Endodermal cell (in vitro differentiated cells): ENCODE data around the gene IFI30. TPM values are rescaled to one million over a fixed set of nuclear protein-coding genes. Genes with fewer than 3 reads are reported as not detected.

Source experiments
- DNase-seq: peaks from one replicate; pipeline ENCODE4 v3.0.0-alpha.2; 2017
- H3K27ac ChIP-seq: 2 replicates; pipeline ENCODE4 v1.5.1; 2013; ENCODE audit warnings: mild to moderate bottlenecking, low read depth, low read length, moderate library complexity
- H3K27me3 ChIP-seq: 2 replicates; pipeline ENCODE4 v1.6.1; 2013; ENCODE audit warnings: mild to moderate bottlenecking, low read length, moderate library complexity; ENCODE audit not compliant: insufficient read depth, control insufficient read depth, poor library complexity, severe bottlenecking
- H3K36me3 ChIP-seq: 2 replicates; pipeline ENCODE4 v1.7.0; 2013; ENCODE audit warnings: mild to moderate bottlenecking, low read length, moderate library complexity; ENCODE audit not compliant: control insufficient read depth, insufficient read depth
- H3K4me1 ChIP-seq: one replicate; pipeline ENCODE4 v1.7.0; 2013; ENCODE audit warnings: low read length; ENCODE audit not compliant: control insufficient read depth, insufficient read depth
- H3K4me3 ChIP-seq: 2 replicates; pipeline ENCODE4 v1.5.1; 2013; ENCODE audit warnings: mild to moderate bottlenecking, low read length, moderate library complexity
- H3K9ac ChIP-seq: 2 replicates; pipeline ENCODE4 v1.6.1; 2013; ENCODE audit warnings: mild to moderate bottlenecking, low read length, moderate library complexity; ENCODE audit not compliant: poor library complexity, severe bottlenecking; ENCODE audit errors: extremely low read depth
- H3K9me3 ChIP-seq: 2 replicates; pipeline ENCODE4 v1.6.1; 2013; ENCODE audit warnings: mild to moderate bottlenecking, low read length, moderate library complexity; ENCODE audit not compliant: control insufficient read depth
- H3K27ac Mint-ChIP-seq: 2 replicates; pipeline ENCODE4 v1.8.0; 2020; ENCODE audit warnings: mixed read lengths
- H3K27me3 Mint-ChIP-seq: 2 replicates; pipeline ENCODE4 v1.8.0; 2021; ENCODE audit warnings: mild to moderate bottlenecking, mixed read lengths; ENCODE audit not compliant: insufficient read depth
- H3K36me3 Mint-ChIP-seq: 2 replicates; pipeline ENCODE4 v1.8.0; 2020; ENCODE audit warnings: low read depth, mixed read lengths
- H3K4me1 Mint-ChIP-seq: 2 replicates; pipeline ENCODE4 v1.8.0; 2020; ENCODE audit warnings: mixed read lengths
- H3K4me3 Mint-ChIP-seq: 2 replicates; pipeline ENCODE4 v1.8.0; 2020; ENCODE audit warnings: mild to moderate bottlenecking, moderate library complexity, mixed read lengths
- H3K9me3 Mint-ChIP-seq: 2 replicates; pipeline ENCODE4 v1.8.0; 2020; ENCODE audit warnings: mild to moderate bottlenecking, mixed read lengths
- WGBS, 2 experiments: methylation state at CpG; one replicate each; pipeline versions ENCODE4 v1.1.5 to v1.1.7; 2013; ENCODE audit warnings: missing lambda C conversion rate in 2 of 2, mixed read lengths in 1 of 2; ENCODE audit not compliant: insufficient coverage in 1 of 2, insufficient read length in 1 of 2; 5-methylcytosine and 5-hydroxymethylcytosine counted together
- total RNA-seq, 2 donors: library from RNA; stranded (reverse); fragmentation: NEBNext Ultra II Directional in 1 of 2; extraction: Animal tissue kit (Norgen Biotek cat#: 25700) in 1 of 2; gene quantifications; 2 replicates in 1 of 2; 3 replicates in 1 of 2; pipeline ENCODE4 v1.2.1, GENCODE V29; 2021
- TF ChIP-seq, protein P1 (sequence below): fragments of 200-600 bp; sonication (generic); conservative IDR thresholded peaks from 2 replicates; pipeline ENCODE4 v1.5.0; 2021; ENCODE audit warnings: antibody characterized with exemption, mild to moderate bottlenecking

The IFI30 gene
- total RNA-seq, 2 donors from 2014 or later, result 10.6 to 11.0 TPM

DNA sequence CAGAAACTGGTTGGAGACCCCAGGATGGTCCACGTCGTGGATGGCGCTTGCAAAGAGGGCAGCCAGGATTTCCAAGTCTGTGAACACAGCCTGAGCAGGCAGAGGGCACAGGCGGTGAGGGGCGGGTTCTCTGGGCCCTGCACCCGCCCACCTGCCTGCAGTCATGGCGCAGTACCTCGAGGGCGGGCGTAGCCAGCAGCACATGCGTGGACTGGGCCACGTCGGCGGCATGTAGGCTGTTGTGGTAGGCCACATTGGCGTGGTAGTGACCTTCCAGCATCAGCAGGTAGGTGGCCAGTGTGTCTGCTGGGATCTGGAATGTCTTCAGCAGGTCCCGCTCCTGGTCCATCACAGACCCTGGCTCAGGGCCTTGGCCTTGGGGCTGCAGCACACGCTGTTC, 44.5 kb downstream of the IFI30 start:
- Histone ChIP-seq H3K27me3 (peaks cover 9% of the 10 kb centered on the region), H3K4me1 (no peaks in the 10 kb centered on the region), H3K9ac (no peak overlapping the region), H3K27ac (no peak overlapping the region), H3K9me3 (no peaks in the 10 kb centered on the region), H3K36me3 (no peaks in the 10 kb centered on the region), H3K4me3 (no peak overlapping the region)
- TF ChIP-seq, protein P1, sequence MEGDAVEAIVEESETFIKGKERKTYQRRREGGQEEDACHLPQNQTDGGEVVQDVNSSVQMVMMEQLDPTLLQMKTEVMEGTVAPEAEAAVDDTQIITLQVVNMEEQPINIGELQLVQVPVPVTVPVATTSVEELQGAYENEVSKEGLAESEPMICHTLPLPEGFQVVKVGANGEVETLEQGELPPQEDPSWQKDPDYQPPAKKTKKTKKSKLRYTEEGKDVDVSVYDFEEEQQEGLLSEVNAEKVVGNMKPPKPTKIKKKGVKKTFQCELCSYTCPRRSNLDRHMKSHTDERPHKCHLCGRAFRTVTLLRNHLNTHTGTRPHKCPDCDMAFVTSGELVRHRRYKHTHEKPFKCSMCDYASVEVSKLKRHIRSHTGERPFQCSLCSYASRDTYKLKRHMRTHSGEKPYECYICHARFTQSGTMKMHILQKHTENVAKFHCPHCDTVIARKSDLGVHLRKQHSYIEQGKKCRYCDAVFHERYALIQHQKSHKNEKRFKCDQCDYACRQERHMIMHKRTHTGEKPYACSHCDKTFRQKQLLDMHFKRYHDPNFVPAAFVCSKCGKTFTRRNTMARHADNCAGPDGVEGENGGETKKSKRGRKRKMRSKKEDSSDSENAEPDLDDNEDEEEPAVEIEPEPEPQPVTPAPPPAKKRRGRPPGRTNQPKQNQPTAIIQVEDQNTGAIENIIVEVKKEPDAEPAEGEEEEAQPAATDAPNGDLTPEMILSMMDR, result no peak
- Mint-ChIP-seq H3K36me3 (no peaks in the 10 kb centered on the region), H3K9me3 (no peaks in the 10 kb centered on the region), H3K27ac (no peak overlapping the region), H3K4me1 (peaks cover 3% of the 10 kb centered on the region), H3K27me3 (peaks cover 14% of the 10 kb centered on the region), H3K4me3 (no peak overlapping the region)
- 88 to 92% methylated on average over 15 to 17 of the region's 17 CpGs for WGBS, 2 experiments
- no peak for DNase-seq

DNA sequence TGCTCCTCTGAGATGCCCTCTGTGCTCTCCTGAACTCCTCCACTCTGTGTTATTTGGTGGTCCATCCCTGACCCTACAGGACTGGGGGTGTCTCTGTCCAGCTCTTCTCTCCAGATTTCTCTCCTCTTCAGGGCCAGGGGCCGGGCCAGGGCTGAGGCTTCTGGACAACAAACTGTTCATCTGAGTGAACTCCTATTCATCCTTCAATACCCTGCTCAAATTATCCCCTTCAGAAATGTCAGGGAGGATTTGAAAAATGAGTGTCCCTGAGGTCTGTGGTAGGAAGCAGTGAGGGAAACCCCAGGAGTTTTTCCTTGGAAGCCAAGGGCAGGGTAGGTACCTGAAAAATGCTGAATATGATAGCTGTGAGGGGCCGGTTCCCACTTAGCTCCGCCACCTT, 45.0 kb downstream of the IFI30 start:
- no peaks in the 10 kb centered on the region for H3K36me3 ChIP-seq
- Mint-ChIP-seq H3K27me3 (peaks cover 14% of the 10 kb centered on the region), H3K4me3 (no peak overlapping the region), H3K36me3 (no peaks in the 10 kb centered on the region), H3K9me3 (no peaks in the 10 kb centered on the region), H3K27ac (no peak overlapping the region), H3K4me1 (peaks cover 3% of the 10 kb centered on the region)
- DNase-seq, result no peak
- peaks cover 9% of the 10 kb centered on the region for H3K27me3 ChIP-seq
- H3K4me1 ChIP-seq, result no peaks in the 10 kb centered on the region
- TF ChIP-seq, protein P1, result no peak
- no peak overlapping the region for H3K27ac ChIP-seq
- no peaks in the 10 kb centered on the region for H3K9me3 ChIP-seq
- no peak overlapping the region for H3K9ac ChIP-seq
- no peak overlapping the region for H3K4me3 ChIP-seq
- 67% methylated on average over 3 of the region's 3 CpGs; no CpG with 5 or more reads in 1 of the 2 experiments for WGBS, 2 experiments

DNA sequence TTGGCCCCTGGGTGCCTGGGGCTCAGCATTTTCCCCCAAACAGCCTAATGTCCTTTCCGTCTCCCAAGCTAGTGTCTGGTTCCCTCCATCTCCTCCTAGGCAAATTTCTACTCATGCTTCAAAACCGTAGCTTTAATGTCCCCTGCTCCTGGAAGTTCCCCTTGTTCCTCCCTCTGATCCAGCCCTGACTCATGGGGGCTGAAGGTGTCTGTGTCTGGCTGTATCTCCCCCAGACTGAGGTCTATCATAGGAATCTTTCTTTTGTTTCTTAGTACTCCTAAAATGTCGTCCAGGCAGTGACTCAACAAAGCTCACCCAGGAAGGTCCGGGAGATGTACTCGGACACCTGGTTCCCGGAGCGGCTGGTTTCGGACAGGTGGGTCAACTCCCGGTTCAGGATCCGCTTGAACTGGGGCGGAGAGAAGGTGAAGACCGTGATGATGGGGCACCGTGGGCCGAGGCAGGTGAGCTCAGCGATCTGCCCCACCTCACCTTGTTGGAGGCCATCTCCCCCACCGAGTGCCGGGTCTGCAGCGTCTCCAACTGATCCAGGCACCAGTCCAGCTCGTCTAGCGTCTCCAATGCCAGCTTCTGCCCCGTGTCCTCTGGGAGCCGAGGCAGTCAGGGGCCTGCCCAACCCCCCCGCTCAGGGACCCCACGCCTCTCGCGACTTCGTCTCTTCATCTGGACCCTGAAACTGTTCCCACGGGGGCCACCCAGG, 46.5 kb downstream of the IFI30 start:
- H3K9me3 ChIP-seq, result no peaks in the 10 kb centered on the region
- Mint-ChIP-seq H3K4me1 (peaks cover 7% of the 10 kb centered on the region), H3K9me3 (no peaks in the 10 kb centered on the region), H3K36me3 (no peaks in the 10 kb centered on the region), H3K27ac (no peak overlapping the region), H3K4me3 (no peak overlapping the region), H3K27me3 (peaks cover 21% of the 10 kb centered on the region)
- no peak overlapping the region for H3K9ac ChIP-seq
- no peaks in the 10 kb centered on the region for H3K4me1 ChIP-seq
- H3K27me3 ChIP-seq, result peaks cover 14% of the 10 kb centered on the region
- H3K4me3 ChIP-seq, result no peak overlapping the region
- DNase-seq, result no peak
- WGBS, 2 experiments, result 86 to 93% methylated on average over 22 to 28 of the region's 28 CpGs
- TF ChIP-seq, protein P1, result no peak
- H3K36me3 ChIP-seq, result no peaks in the 10 kb centered on the region
- H3K27ac ChIP-seq, result no peak overlapping the region
